Keratinocyte (primary cell): ENCODE measurements around the gene C2orf72. TPM values are rescaled to one million over a fixed set of nuclear protein-coding genes. Genes with fewer than 3 reads are reported as not detected.

Experiments used
- DNase-seq: peaks from one replicate; pipeline ENCODE4 v3.0.0-alpha.2; 2011; ENCODE audit warnings: low read depth, missing footprints, low spot score
- FAIRE-seq: peaks from 2 replicates; lab custom pipeline; 2011; peaks lifted over from hg19 to GRCh38; lab: Jason Lieb, UNC
- H2AFZ ChIP-seq: 2 replicates; pipeline ENCODE4 v1.6.0; 2012; ENCODE audit warnings: low read length, control low read depth, inconsistent platforms; ENCODE audit not compliant: control insufficient read depth
- H3K27ac ChIP-seq: 2 replicates; pipeline ENCODE4 v1.5.1; 2011; ENCODE audit warnings: low read length; ENCODE audit not compliant: control insufficient read depth, insufficient read depth
- H3K27me3 ChIP-seq: 3 replicates; pipeline ENCODE4 v1.6.0; 2011; ENCODE audit warnings: low read length; ENCODE audit not compliant: control insufficient read depth, insufficient read depth; ENCODE audit errors: extremely low read depth
- H3K36me3 ChIP-seq, 2 experiments: 2 replicates in 1 of 2; 3 replicates in 1 of 2; pipeline ENCODE4 v1.5.1; 2011; ENCODE audit warnings: low read length in 2 of 2, mild to moderate bottlenecking in 1 of 2; ENCODE audit not compliant: control insufficient read depth in 2 of 2, insufficient read depth in 2 of 2; ENCODE audit errors: extremely low read depth in 1 of 2
- H3K4me1 ChIP-seq: 3 replicates; pipeline ENCODE4 v1.5.1; 2011; ENCODE audit warnings: low read length; ENCODE audit not compliant: control insufficient read depth, insufficient read depth; ENCODE audit errors: extremely low read depth
- H3K4me2 ChIP-seq: 3 replicates; pipeline ENCODE4 v1.6.0; 2011; ENCODE audit warnings: low read depth, low read length; ENCODE audit not compliant: control insufficient read depth, insufficient read depth; ENCODE audit errors: extremely low read depth
- H3K4me3 ChIP-seq, 3 experiments: fragments of 200-600 bp in 1 of 3; sonication (generic) in 1 of 3; 2 replicates in 2 of 3; 3 replicates in 1 of 3; pipeline ENCODE4 v1.5.1; 2011 to 2016; ENCODE audit warnings: low read length in 3 of 3, mild to moderate bottlenecking in 3 of 3, control low read depth in 2 of 3, inconsistent platforms in 1 of 3, low read depth in 1 of 3, mixed read lengths in 1 of 3, mixed run types in 1 of 3, moderate library complexity in 1 of 3; ENCODE audit not compliant: control insufficient read depth in 2 of 3, insufficient read depth in 2 of 3; ENCODE audit errors: extremely low read depth in 1 of 3
- H3K79me2 ChIP-seq: 2 replicates; pipeline ENCODE4 v1.6.0; 2012; ENCODE audit warnings: low read length; ENCODE audit not compliant: control insufficient read depth, insufficient read depth
- H3K9ac ChIP-seq: 3 replicates; pipeline ENCODE4 v1.6.0; 2011; ENCODE audit warnings: low read length; ENCODE audit not compliant: control insufficient read depth, insufficient read depth; ENCODE audit errors: extremely low read depth
- H3K9me1 ChIP-seq: 3 replicates; pipeline ENCODE4 v1.6.0; 2011; ENCODE audit warnings: low read length; ENCODE audit not compliant: control insufficient read depth, insufficient read depth; ENCODE audit errors: extremely low read depth
- H3K9me3 ChIP-seq: 2 replicates; pipeline ENCODE4 v1.5.1; 2012; ENCODE audit warnings: low read depth, low read length; ENCODE audit not compliant: control insufficient read depth
- H4K20me1 ChIP-seq: 3 replicates; pipeline ENCODE4 v1.6.0; 2011; ENCODE audit warnings: low read length; ENCODE audit not compliant: control insufficient read depth, insufficient read depth; ENCODE audit errors: extremely low read depth
- EZH2 ChIP-seq: IDR thresholded peaks from one replicate; pipeline ENCODE4 v1.6.1; 2012; ENCODE audit warnings: inconsistent platforms, mild to moderate bottlenecking, low read length, moderate library complexity
- dilution Hi-C: fragments of 300-500 bp; cut with MboI; formaldehyde crosslinking; loops from one replicate; pipeline ENCODE4 v1.7.0; 2020; ENCODE audit warnings: low sequenced_read_pairs; ENCODE audit not compliant: extremely low pct_ligation_motif_present
- polyA plus RNA-seq, 5 experiments: library from polyadenylated mRNA; depleted of rRNA in 3 of 5; stranded (reverse) in 3 of 5; stranded (forward) in 1 of 5; unstranded in 1 of 5; fragments of >200 nt; gene quantifications; 1 replicate in 1 of 5; 2 replicates in 3 of 5; 3 replicates in 1 of 5; pipeline versions ENCODE4 v1.2.1 to v1.2.3, GENCODE V29; 2011 to 2012; ENCODE audit warnings: missing spikeins in 2 of 5, low read depth in 1 of 5, low replicate concordance in 1 of 5
- TF ChIP-seq, protein P1 (sequence below), 3 experiments: IDR thresholded peaks in 1 of 3; conservative IDR thresholded peaks in 1 of 3; optimal IDR thresholded peaks in 1 of 3; 2 replicates in 2 of 3; 3 replicates in 1 of 3; pipeline versions ENCODE3 to v1.5.1; 2011; ENCODE audit warnings: low read length in 3 of 3, mild to moderate bottlenecking in 3 of 3, moderate library complexity in 2 of 3, control low read depth in 1 of 3, inconsistent platforms in 1 of 3; ENCODE audit not compliant: insufficient read depth in 2 of 3; ENCODE audit errors: extremely low read depth in 1 of 3

C2orf72 gene
- polyA plus RNA-seq, 1 donor (not counting 4 experiments of a cell fraction or from before 2014, with no cell fraction given): not detected

GRCh38 chr2:231047923-231048915 lies 10.9 kb downstream of the C2orf72 start:
- H3K36me3 ChIP-seq: no peaks in the 10 kb centered on the region
- no peak overlapping the region for H2AFZ ChIP-seq
- H3K27ac ChIP-seq: no peak overlapping the region
- peaks cover 4% of the 10 kb centered on the region for H3K4me1 ChIP-seq
- no peak overlapping the region for H3K4me2 ChIP-seq
- no peaks in the 10 kb centered on the region for H3K9me1 ChIP-seq
- TF ChIP-seq EZH2: no peak
- TF ChIP-seq, protein P1, sequence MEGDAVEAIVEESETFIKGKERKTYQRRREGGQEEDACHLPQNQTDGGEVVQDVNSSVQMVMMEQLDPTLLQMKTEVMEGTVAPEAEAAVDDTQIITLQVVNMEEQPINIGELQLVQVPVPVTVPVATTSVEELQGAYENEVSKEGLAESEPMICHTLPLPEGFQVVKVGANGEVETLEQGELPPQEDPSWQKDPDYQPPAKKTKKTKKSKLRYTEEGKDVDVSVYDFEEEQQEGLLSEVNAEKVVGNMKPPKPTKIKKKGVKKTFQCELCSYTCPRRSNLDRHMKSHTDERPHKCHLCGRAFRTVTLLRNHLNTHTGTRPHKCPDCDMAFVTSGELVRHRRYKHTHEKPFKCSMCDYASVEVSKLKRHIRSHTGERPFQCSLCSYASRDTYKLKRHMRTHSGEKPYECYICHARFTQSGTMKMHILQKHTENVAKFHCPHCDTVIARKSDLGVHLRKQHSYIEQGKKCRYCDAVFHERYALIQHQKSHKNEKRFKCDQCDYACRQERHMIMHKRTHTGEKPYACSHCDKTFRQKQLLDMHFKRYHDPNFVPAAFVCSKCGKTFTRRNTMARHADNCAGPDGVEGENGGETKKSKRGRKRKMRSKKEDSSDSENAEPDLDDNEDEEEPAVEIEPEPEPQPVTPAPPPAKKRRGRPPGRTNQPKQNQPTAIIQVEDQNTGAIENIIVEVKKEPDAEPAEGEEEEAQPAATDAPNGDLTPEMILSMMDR (optimal IDR thresholded peaks at IDR 0.05 in 1 of 3, IDR thresholded peaks at IDR 0.05 in 1 of 3, conservative IDR thresholded peaks at IDR 0.05 in 1 of 3; ENCODE audit: extremely low read depth in 1 of 3, insufficient read depth in 2 of 3, low read length in 3 of 3): no peak
- H3K27me3 ChIP-seq: peaks cover 17% of the 10 kb centered on the region
- no peak overlapping the region for H3K4me3 ChIP-seq
- H3K79me2 ChIP-seq: no peaks in the 10 kb centered on the region
- dilution Hi-C loops: no loop called here
- FAIRE-seq: no peak
- no peak for DNase-seq
- H3K9me3 ChIP-seq: no peaks in the 10 kb centered on the region
- no peaks in the 10 kb centered on the region for H4K20me1 ChIP-seq
- H3K9ac ChIP-seq: no peak overlapping the region

- Histone ChIP-seq H3K4me1 (peaks cover 4% of the 10 kb centered on the region), H3K4me3 (no peak overlapping the region), H4K20me1 (no peaks in the 10 kb centered on the region), H3K27ac (no peak overlapping the region), H3K9me3 (no peaks in the 10 kb centered on the region), H3K9ac (no peak overlapping the region), H3K9me1 (no peaks in the 10 kb centered on the region), H3K4me2 (no peak overlapping the region), H3K79me2 (no peaks in the 10 kb centered on the region), H2AFZ (no peak overlapping the region), H3K36me3 (no peaks in the 10 kb centered on the region), H3K27me3 (peaks cover 17% of the 10 kb centered on the region)
- dilution Hi-C loops: no loop called here
- DNase-seq (no peak), FAIRE-seq (no peak)
- TF ChIP-seq EZH2: no peak
- TF ChIP-seq, protein P1 (optimal IDR thresholded peaks at IDR 0.05 in 1 of 3, IDR thresholded peaks at IDR 0.05 in 1 of 3, conservative IDR thresholded peaks at IDR 0.05 in 1 of 3; ENCODE audit: extremely low read depth in 1 of 3, insufficient read depth in 2 of 3, low read length in 3 of 3): no peak
Observed at GRCh38 chr2:231049286-231050017, 12.1 kb downstream of the C2orf72 start.
